GM12872 (cell line): ENCODE results near the gene PARD3B.

Experiments
- CTCF ChIP-seq: IDR thresholded peaks from 3 replicates; pipeline ENCODE4 v1.5.1; 2011; ENCODE audit warnings: low read depth, mild to moderate bottlenecking, low read length, moderate library complexity; ENCODE audit not compliant: insufficient read depth

PARD3B gene

GRCh38 chr2:205333351-205333750 is 788.1 kb downstream of the PARD3B start:
- TF ChIP-seq CTCF = no peak

GRCh38 chr2:205337274-205337673 is 792.0 kb downstream of the PARD3B start:
- no peak for TF ChIP-seq CTCF

GRCh38 chr2:205338156-205338555 is 792.9 kb downstream of the PARD3B start:
- no peak for TF ChIP-seq CTCF

- no peak for TF ChIP-seq CTCF
Observed at GRCh38 chr2:205343103-205343502, 797.8 kb downstream of the PARD3B start.

GRCh38 chr2:205346649-205347048 is 801.4 kb downstream of the PARD3B start:
- TF ChIP-seq CTCF = no peak

- TF ChIP-seq CTCF = no peak
Observed at GRCh38 chr2:205347899-205348298, 802.6 kb downstream of the PARD3B start.

GRCh38 chr2:205352094-205352493 is 806.8 kb downstream of the PARD3B start:
- no peak for TF ChIP-seq CTCF

- no peak for TF ChIP-seq CTCF
Observed at GRCh38 chr2:205352593-205352992, 807.3 kb downstream of the PARD3B start.
